HG03097 (cell line): ENCODE data around the gene WNT6.

Experiments used
- ATAC-seq: cut with Tn5 transposase; IDR thresholded peaks from one replicate; pipeline ENCODE4 v1.9.1; 2021; ENCODE audit not compliant: unreplicated experiment, low FRiP score

WNT6 gene

GRCh38 chr2:218889937-218890336 lies 30.3 kb downstream of the WNT6 start:
- ATAC-seq: no peak

- ATAC-seq: no peak
These were observed 30.8 kb downstream of the WNT6 start for GRCh38 chr2:218890369-218890768.

- no peak for ATAC-seq
These were observed 31.9 kb downstream of the WNT6 start for GRCh38 chr2:218891275-218892135.

GRCh38 chr2:218892693-218893348 lies 33.2 kb downstream of the WNT6 start:
- ATAC-seq: peak; percentile 47

DNA sequence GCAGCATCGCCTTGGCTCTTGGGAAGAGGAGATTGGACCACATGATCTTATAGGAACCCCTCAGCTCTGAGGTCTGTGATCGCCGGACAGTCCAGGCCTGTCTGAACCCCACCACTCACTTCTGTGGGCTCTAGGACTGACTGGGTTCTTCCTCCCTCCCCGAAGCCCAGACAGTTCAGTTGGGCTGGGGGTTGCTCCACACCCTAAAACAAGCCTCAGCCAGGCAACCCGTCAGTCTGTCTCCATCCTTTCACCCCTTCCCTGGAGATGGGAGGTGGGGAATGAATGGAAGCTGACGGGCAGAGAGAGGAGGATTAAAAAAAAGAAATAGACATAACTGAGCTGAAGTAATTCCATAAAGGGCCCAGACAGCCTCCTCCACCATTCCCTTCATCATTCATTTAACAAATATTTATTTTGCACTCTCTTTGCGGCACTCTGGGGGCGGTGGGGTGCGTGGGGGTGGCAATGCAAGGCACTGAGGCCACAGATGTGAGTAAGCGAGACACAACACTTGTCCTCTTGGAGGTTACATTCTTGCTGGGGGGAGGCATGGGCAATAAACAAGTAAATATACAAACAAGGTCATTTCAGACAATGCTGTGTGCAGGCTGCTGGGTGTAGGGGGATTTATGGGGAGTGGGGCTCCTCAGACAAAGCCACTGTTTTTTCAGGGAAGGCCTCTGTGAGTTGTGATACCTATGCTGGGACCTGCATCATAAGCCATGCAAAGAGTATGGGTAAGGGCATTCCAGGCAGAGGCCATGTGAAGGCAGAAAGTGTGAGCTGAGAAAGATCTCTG lies 33.9 kb downstream of the WNT6 start:
- no peak for ATAC-seq

GRCh38 chr2:218894151-218894879 lies 34.7 kb downstream of the WNT6 start:
- no peak for ATAC-seq

- ATAC-seq: no peak
These were observed 35.2 kb downstream of the WNT6 start for GRCh38 chr2:218894880-218895157.

DNA sequence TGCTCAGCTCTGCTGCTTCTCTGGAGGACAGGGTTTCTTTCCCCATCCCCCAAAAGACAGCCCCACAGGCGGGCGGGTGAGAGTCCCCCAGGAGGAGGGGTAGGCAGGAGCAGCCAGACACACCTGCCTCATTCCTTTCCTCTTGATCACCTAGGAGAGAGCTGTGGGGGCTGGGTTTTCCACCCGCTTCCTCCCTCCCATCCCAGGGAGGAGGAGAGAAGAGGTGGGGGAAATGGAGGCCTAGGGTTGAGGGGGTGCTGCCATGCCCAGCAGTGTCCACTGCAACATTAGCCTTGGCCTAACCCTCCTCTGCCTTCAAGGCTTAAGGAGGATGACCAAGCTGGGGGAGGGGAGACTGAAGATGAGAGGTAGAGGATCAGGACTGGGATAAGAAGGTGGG lies 35.7 kb downstream of the WNT6 start:
- ATAC-seq: no peak

DNA sequence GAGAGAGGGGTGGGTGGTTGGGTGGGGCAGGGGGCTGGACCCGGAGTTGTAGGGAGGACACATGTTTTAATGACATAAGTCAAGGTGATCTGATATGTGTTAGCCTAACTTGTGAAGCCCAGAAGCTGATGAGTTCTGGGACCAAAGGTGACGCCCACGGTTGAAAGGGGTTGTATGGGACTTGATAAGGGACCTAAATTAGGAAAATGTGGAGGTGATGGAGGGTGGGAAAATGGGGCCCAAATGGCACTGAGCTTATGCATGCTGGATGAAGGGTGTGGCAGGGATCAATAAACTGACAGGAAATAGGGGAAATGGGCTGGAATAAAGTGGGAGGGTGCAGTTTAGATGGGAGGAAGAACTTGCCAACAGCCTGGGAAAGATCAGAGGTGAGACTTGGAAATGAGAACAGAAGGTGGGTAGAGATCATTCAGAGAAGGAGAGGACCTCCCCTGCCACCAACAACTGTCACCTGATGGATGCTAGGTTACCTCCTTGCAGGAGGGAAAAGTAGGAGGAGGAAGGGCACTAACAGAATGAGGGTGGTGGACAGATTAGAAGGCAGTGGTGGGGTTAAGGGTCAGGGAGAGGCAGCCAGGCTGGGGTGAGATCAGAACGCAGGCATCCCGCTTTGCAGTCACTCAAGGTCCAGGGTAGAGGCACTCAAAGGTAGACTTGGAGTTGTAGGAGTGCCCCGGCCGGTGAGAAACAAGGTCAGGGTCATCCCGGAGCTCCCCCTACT lies 36.3 kb downstream of the WNT6 start:
- ATAC-seq: peak; percentile 1

GRCh38 chr2:218896501-218897393 lies 37.1 kb downstream of the WNT6 start:
- peak; percentile 54 for ATAC-seq

- ATAC-seq: no peak
These were observed 37.9 kb downstream of the WNT6 start for GRCh38 chr2:218897394-218898108.

DNA sequence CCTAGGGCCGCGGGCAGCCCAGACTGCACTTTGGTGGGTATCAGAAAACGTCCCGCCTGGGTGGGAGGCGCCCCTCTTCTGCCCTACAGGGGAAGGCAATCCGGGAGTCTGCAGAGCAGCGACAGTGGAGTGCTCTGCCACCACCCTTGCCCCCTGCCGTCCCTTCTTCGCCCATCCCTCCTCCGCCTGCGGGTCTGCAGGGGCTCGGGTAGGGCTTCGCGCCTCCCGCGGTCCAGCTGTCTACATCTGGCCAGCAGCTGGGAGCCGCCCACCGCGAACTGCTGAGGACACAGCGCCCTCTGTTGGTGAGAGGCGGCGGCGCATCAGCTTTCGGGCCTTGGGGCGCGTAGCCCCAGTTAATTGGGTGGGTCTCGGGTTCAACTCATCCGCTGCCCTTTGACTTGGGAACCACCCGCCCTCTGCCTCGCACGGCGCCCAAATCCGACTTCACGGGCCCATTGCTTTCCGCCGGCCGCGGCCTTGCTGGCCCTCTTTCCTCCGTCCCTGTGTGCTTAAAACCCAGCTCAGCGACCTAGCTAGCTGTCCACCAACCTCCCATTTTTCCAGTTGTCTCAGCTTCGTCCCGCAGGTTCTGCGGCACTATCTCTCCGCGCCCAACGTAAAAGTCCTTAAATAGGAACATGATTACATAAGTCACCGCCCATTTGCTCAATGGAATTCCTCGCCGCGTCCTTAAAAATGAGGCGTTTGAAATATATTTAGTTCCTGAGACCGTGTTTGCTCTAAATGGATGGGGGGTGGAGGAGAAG lies 38.7 kb downstream of the WNT6 start:
- ATAC-seq: peak; percentile 34

DNA sequence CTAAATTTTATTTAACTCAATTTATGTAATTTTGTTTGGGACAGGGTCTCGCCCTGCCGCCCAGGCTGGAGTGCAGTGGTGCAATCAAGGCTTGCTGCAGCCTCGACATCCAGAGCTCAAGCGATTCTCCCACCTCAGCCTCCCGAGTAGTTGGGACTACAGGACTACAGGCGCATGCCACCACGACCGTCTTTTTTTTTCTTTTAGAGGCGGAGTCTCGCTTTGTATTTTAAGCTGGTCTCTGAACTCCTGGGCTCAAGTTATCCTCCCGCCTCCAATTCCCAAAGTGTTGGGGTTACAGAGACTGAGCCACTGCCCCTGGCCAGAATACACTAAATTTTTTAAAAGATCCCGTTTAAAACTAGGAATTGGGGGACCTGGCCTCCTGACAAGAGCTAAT lies 39.5 kb downstream of the WNT6 start:
- no peak for ATAC-seq

- ATAC-seq: no peak
These were observed 42.8 kb downstream of the WNT6 start for GRCh38 chr2:218902427-218902826.

DNA sequence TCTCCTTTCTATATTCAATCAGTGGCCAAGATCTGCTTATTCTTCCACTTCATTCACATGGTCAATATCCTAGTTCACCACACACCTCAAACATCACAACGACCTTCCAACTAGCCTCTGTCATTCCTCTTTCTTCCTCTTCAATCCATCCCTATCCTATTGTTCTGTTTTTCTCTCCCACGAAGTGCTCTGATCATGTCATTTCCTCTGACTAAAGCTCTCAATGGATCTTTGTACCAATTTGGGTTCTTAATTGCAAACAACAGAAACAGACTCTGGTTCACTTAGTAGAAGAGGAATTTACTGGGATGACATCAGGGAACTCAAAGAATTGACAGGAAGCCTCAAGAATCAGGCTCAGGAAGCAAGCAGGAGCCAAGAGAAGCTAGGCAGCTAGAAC lies 44.6 kb downstream of the WNT6 start:
- no peak for ATAC-seq

GRCh38 chr2:218908721-218909619 lies 49.4 kb downstream of the WNT6 start:
- ATAC-seq: peak; percentile 91

GRCh38 chr2:218910741-218911140 lies 51.1 kb downstream of the WNT6 start:
- no peak for ATAC-seq
